ENCODE data around the gene FOXP4.

Gene FOXP4

GRCh38 chr6:41584205-41584604 lies 38.0 kb downstream of the FOXP4 start:
- TF ChIP-seq CTCF (IDR thresholded peaks at IDR 0.05), result no peak
- peaks cover 0 to 48% (median 17%) of the 10 kb centered on the region in 4 donors for H3K4me1 ChIP-seq
- intact Hi-C loops (cut with DNase I; ENCODE audit: low total_unique reads), result no loop called here
- no peaks in the 10 kb centered on the region for H3K27me3 ChIP-seq
- H3K27ac ChIP-seq, result no peak overlapping the region
- H3K4me3 ChIP-seq, result no peak overlapping the region
- H3K36me3 ChIP-seq, result peaks cover 0 to 62% (median 40%) of the 10 kb centered on the region in 3 donors
- H3K9me3 ChIP-seq, result no peaks in the 10 kb centered on the region
- no peak for DNase-seq

- no peaks in the 10 kb centered on the region for H3K9me3 ChIP-seq
- H3K27ac ChIP-seq, result no peak overlapping the region
- intact Hi-C loops (cut with DNase I; ENCODE audit: low total_unique reads), result no loop called here
- no peaks in the 10 kb centered on the region for H3K27me3 ChIP-seq
- H3K36me3 ChIP-seq, result peaks cover 0 to 67% (median 43%) of the 10 kb centered on the region in 3 donors
- DNase-seq, result no peak
- no peak for TF ChIP-seq CTCF (IDR thresholded peaks at IDR 0.05)
- H3K4me3 ChIP-seq, result no peak overlapping the region
- peaks cover 0 to 46% (median 17%) of the 10 kb centered on the region in 4 donors for H3K4me1 ChIP-seq
These were observed 38.6 kb downstream of the FOXP4 start for GRCh38 chr6:41584668-41585205.

GRCh38 chr6:41585605-41586004 lies 39.4 kb downstream of the FOXP4 start:
- Histone ChIP-seq H3K4me1 (peaks cover 0 to 44% (median 13%) of the 10 kb centered on the region in 4 donors), H3K27me3 (no peaks in the 10 kb centered on the region), H3K36me3 (peaks cover 2 to 76% (median 43%) of the 10 kb centered on the region in 3 donors), H3K4me3 (no peak overlapping the region), H3K27ac (no peak overlapping the region), H3K9me3 (no peaks in the 10 kb centered on the region)
- intact Hi-C loops (cut with DNase I; ENCODE audit: low total_unique reads), result no loop called here
- no peak for TF ChIP-seq CTCF (IDR thresholded peaks at IDR 0.05)
- DNase-seq, result no peak

- Histone ChIP-seq H3K27me3 (no peaks in the 10 kb centered on the region), H3K27ac (no peak overlapping the region), H3K9me3 (no peaks in the 10 kb centered on the region), H3K4me1 (peaks cover 0 to 36% (median 5%) of the 10 kb centered on the region in 4 donors), H3K36me3 (peaks cover 10 to 84% (median 49%) of the 10 kb centered on the region in 3 donors), H3K4me3 (no peak overlapping the region)
- TF ChIP-seq CTCF (IDR thresholded peaks at IDR 0.05), result no peak
- no peak for DNase-seq
- intact Hi-C loops (cut with DNase I; ENCODE audit: low total_unique reads), result no loop called here
These were observed 40.2 kb downstream of the FOXP4 start for GRCh38 chr6:41586252-41587007.

GRCh38 chr6:41587131-41587879 lies 41.1 kb downstream of the FOXP4 start:
- Histone ChIP-seq H3K4me3 (no peak overlapping the region), H3K9me3 (no peaks in the 10 kb centered on the region), H3K36me3 (peaks cover 10 to 88% (median 51%) of the 10 kb centered on the region in 3 donors), H3K27me3 (no peaks in the 10 kb centered on the region), H3K4me1 (peaks cover 0 to 28% (median 0%) of the 10 kb centered on the region in 4 donors), H3K27ac (no peak overlapping the region)
- TF ChIP-seq CTCF (IDR thresholded peaks at IDR 0.05), result no peak
- intact Hi-C loops (cut with DNase I; ENCODE audit: low total_unique reads), result no loop called here
- DNase-seq, result no peak
